ENCODE measurements around the gene GALNT15. TPM values are rescaled to one million over a fixed set of nuclear protein-coding genes. Genes with fewer than 3 reads are reported as not detected.

Gene GALNT15
- polyA plus RNA-seq, 1 experiment = 5.4 TPM

GRCh38 chr3:16174026-16174355 is 489 bp upstream of the GALNT15 start:
- H3K36me3 ChIP-seq (ENCODE audit: control insufficient read depth, insufficient read depth, low read length) = no peaks in the 10 kb centered on the region
- no peaks in the 10 kb centered on the region for H3K27me3 ChIP-seq (ENCODE audit: control insufficient read depth, insufficient read depth, low read length)
- H3K4me3 ChIP-seq (ENCODE audit: low read depth, low read length) = no peak overlapping the region
- CTCF ChIA-PET = interaction anchor here (0.7 to 8.4 kb wide), 11 partner anchors 23 to 358 kb away, joined by 3 to 171 read pairs (median 4); no protein-coding TSS in a partner anchor
- peak; percentile 76 for DNase-seq (ENCODE audit: low read depth)
- POLR2A ChIA-PET = interaction anchor here (0.6 to 1.8 kb wide), 5 partner anchors 33 to 125 kb away, joined by 3 to 9 read pairs (median 3); no protein-coding TSS in a partner anchor
- TF ChIP-seq CTCF (IDR thresholded peaks at IDR 0.05; ENCODE audit: insufficient read depth, low read depth, low read length) = no peak

- H3K4me3 ChIP-seq (ENCODE audit: low read depth, low read length) = peak overlapping the region; percentile 9; the same call in 1 of the 2 replicates
- TF ChIP-seq CTCF (IDR thresholded peaks at IDR 0.05; ENCODE audit: insufficient read depth, low read depth, low read length) = no peak
- no peaks in the 10 kb centered on the region for H3K36me3 ChIP-seq (ENCODE audit: control insufficient read depth, insufficient read depth, low read length)
- DNase-seq (ENCODE audit: low read depth) = no peak
- no peaks in the 10 kb centered on the region for H3K27me3 ChIP-seq (ENCODE audit: control insufficient read depth, insufficient read depth, low read length)
- ChIA-PET CTCF (interaction anchor here (0.5 to 8.4 kb wide), 10 partner anchors 24 to 126 kb away, joined by 3 to 171 read pairs (median 4); no protein-coding TSS in a partner anchor), POLR2A (interaction anchor here (0.8 to 1.8 kb wide), 3 partner anchors 51 to 115 kb away, joined by 3 to 9 read pairs (median 6); no protein-coding TSS in a partner anchor)
Measured at GRCh38 chr3:16174976-16175901, 759 bp downstream of the GALNT15 start.

- TF ChIP-seq CTCF (IDR thresholded peaks at IDR 0.05; ENCODE audit: insufficient read depth, low read depth, low read length) = no peak
- peak overlapping the region; percentile 1; the same call in 1 of the 2 replicates for H3K4me3 ChIP-seq (ENCODE audit: low read depth, low read length)
- ChIA-PET CTCF (interaction anchor here (0.9 to 8.4 kb wide), 4 partner anchors 34 to 361 kb away, joined by 3 to 171 read pairs (median 44); no protein-coding TSS in a partner anchor), POLR2A (no interaction called here)
- H3K36me3 ChIP-seq (ENCODE audit: control insufficient read depth, insufficient read depth, low read length) = no peaks in the 10 kb centered on the region
- no peak for DNase-seq (ENCODE audit: low read depth)
- H3K27me3 ChIP-seq (ENCODE audit: control insufficient read depth, insufficient read depth, low read length) = no peaks in the 10 kb centered on the region
Measured at GRCh38 chr3:16176391-16177030, 2.0 kb downstream of the GALNT15 start.

GRCh38 chr3:16177382-16177781 is 2.9 kb downstream of the GALNT15 start:
- Histone ChIP-seq H3K4me3 (ENCODE audit: low read depth, low read length) (no peak overlapping the region), H3K36me3 (ENCODE audit: control insufficient read depth, insufficient read depth, low read length) (no peaks in the 10 kb centered on the region), H3K27me3 (ENCODE audit: control insufficient read depth, insufficient read depth, low read length) (no peaks in the 10 kb centered on the region)
- no peak for DNase-seq (ENCODE audit: low read depth)
- no peak for TF ChIP-seq CTCF (IDR thresholded peaks at IDR 0.05; ENCODE audit: insufficient read depth, low read depth, low read length)
- CTCF ChIA-PET = interaction anchor here (0.9 to 8.4 kb wide), 5 partner anchors 28 to 361 kb away, joined by 3 to 171 read pairs (median 5); no protein-coding TSS in a partner anchor
- POLR2A ChIA-PET = no interaction called here

All from BJ (cell line).